NCI-H187 (cell line): ENCODE measurements around the gene SLC35F4.

Experiments
- DNase-seq, 2 experiments: peaks; one replicate each; lab custom pipeline; 2025; lab: John Stamatoyannopoulos, UW

Gene SLC35F4

DNA sequence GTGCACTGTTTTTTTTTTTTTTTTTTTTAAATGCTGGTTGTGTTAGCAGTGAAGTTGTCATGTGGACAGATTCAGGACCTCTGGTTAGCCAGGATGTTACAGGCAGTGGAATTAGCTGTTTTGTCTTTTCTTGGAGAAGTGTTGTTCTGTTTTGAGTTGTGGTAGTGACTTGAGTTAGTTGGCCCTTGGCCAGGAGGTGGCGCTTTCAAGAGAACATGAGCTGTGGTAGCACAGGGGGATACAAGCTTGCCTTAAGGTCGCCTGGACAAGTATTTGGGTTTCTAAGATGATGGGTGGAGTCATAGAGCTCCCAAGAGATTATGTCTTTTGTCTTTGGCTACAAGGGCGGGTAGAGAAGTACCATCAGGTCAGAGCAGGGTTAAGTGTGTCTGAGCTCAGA, 338.9 kb downstream of the SLC35F4 start:
- DNase-seq: no peak

DNA sequence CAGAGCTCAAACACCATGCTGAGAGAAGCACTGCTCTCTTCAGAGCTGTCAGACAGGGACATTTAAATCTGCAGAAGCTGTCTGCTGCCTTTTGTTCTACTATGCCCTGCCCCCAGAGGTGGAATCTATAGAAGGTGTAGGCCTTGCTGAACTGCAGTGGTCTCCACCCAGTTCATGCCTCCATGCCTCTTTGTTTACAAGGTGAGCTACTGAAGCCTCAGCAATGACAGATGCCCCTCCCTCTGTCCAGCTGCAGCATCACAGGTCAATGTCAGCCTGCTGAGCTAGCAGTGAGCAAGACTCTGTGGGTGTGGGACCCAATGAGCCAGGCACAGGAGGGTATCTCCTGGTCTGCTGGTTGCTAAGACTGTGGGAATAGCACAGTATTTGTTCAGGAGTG, 346.8 kb downstream of the SLC35F4 start:
- no peak for DNase-seq
